Esophagus squamous epithelium (tissue), 4 donors: ENCODE data around the gene CNIH3.

Experiments
- POLR2A ChIP-seq, 4 donors: fragments of 450-650 bp; IDR thresholded peaks; one replicate each; pipeline ENCODE4 v1.6.1; 2017; ENCODE audit warnings: antibody characterized with exemption in 4 of 4, mild to moderate bottlenecking in 4 of 4, moderate library complexity in 3 of 4
- TF ChIP-seq, protein P1 (sequence below), 6 experiments: fragments of 450-650 bp in 4 of 6; fragments of 200-600 bp in 2 of 6; sonication (generic) in 2 of 6; IDR thresholded peaks; one replicate each; pipeline ENCODE4 v1.5.1; 2016 to 2019; ENCODE audit warnings: antibody characterized with exemption in 6 of 6, mild to moderate bottlenecking in 4 of 6, moderate library complexity in 4 of 6

- no peak for TF ChIP-seq POLR2A (IDR thresholded peaks at IDR 0.05)
- TF ChIP-seq, protein P1, sequence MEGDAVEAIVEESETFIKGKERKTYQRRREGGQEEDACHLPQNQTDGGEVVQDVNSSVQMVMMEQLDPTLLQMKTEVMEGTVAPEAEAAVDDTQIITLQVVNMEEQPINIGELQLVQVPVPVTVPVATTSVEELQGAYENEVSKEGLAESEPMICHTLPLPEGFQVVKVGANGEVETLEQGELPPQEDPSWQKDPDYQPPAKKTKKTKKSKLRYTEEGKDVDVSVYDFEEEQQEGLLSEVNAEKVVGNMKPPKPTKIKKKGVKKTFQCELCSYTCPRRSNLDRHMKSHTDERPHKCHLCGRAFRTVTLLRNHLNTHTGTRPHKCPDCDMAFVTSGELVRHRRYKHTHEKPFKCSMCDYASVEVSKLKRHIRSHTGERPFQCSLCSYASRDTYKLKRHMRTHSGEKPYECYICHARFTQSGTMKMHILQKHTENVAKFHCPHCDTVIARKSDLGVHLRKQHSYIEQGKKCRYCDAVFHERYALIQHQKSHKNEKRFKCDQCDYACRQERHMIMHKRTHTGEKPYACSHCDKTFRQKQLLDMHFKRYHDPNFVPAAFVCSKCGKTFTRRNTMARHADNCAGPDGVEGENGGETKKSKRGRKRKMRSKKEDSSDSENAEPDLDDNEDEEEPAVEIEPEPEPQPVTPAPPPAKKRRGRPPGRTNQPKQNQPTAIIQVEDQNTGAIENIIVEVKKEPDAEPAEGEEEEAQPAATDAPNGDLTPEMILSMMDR (IDR thresholded peaks at IDR 0.05) = no peak
These were observed 71.3 kb downstream of the CNIH3 start for GRCh38 chr1:224687465-224687864.
